Measurements from ENCODE around the gene PCSK2.

DNA sequence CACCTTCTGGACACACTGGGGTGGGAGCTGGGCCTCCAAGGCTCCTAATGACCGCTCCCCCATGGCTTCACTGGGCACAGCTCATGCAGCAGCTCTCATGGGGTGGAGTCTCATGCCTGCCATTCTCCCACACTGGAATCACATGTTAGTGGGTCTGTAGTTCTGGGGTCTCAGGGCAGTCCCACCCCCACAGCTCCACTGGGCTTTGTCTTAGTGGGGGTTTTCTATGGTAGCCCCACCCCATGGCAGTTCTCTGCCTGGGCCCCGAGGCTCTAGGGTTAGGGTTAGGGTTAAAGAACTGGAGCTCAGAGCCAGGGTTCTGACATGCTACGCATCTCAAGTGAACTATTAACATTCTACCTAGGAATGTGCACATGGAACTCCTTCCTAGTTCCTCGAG is 139.0 kb downstream of the PCSK2 start:
- TF ChIP-seq POLR2A (IDR thresholded peaks at IDR 0.05; ENCODE audit: low read depth) = no peak
- TF ChIP-seq, protein P1, sequence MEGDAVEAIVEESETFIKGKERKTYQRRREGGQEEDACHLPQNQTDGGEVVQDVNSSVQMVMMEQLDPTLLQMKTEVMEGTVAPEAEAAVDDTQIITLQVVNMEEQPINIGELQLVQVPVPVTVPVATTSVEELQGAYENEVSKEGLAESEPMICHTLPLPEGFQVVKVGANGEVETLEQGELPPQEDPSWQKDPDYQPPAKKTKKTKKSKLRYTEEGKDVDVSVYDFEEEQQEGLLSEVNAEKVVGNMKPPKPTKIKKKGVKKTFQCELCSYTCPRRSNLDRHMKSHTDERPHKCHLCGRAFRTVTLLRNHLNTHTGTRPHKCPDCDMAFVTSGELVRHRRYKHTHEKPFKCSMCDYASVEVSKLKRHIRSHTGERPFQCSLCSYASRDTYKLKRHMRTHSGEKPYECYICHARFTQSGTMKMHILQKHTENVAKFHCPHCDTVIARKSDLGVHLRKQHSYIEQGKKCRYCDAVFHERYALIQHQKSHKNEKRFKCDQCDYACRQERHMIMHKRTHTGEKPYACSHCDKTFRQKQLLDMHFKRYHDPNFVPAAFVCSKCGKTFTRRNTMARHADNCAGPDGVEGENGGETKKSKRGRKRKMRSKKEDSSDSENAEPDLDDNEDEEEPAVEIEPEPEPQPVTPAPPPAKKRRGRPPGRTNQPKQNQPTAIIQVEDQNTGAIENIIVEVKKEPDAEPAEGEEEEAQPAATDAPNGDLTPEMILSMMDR (IDR thresholded peaks at IDR 0.05) = no peak

Measured in esophagus muscularis mucosa (tissue), 3 donors.